Measurements from ENCODE around the gene DCAF7.

DCAF7 gene

DNA sequence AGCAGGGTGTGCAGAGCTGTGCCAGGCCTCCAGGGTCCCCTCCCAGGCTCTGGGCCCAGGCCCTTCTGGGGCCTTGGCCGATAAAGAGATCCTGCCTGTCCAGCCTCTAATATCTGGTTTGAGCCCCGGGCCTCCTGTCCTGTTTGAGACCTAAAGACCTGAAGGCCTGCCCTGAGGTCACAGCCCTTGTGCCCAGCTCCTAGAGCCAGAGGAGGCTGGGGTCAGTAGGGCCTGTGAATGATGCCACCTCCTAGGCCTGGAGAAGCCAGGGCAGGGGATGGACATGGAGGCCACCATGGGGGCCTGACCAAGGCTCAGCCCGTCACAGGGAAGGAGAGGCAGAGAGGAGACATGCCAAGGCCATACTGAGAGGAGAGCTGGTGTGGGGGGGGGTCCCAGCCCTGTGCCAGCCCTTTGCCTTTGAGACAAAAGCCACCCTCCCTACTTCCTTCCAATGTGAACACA lies 19.7 kb upstream of the DCAF7 start:
- ATAC-seq (replicated peaks; ENCODE audit: extremely low read depth, poor library complexity, severe bottlenecking) = no peak

GRCh38 chr17:63531022-63531965 lies 19.0 kb upstream of the DCAF7 start:
- Mint-ChIP-seq H3K27me3 (peaks cover 22% of the 10 kb centered on the region), H3K4me1 (peaks cover 6% of the 10 kb centered on the region), H3K36me3 (ENCODE audit: insufficient read depth) (no peaks in the 10 kb centered on the region), H3K27ac (ENCODE audit: low read depth) (no peak overlapping the region), H3K4me3 (no peak overlapping the region), H3K9me3 (no peaks in the 10 kb centered on the region)
- DNase-seq (ENCODE audit: low spot score in 2 of 2) (no peak), ATAC-seq (replicated peaks; ENCODE audit: extremely low read depth, poor library complexity, severe bottlenecking) (no peak)

More for the DNA sequence above, 19.7 kb upstream of the DCAF7 start:
- H3K4me3 Mint-ChIP-seq = no peak overlapping the region
- no peaks in the 10 kb centered on the region for H3K9me3 Mint-ChIP-seq
- no peak overlapping the region for H3K27ac Mint-ChIP-seq (ENCODE audit: low read depth)
- H3K36me3 Mint-ChIP-seq (ENCODE audit: insufficient read depth) = no peaks in the 10 kb centered on the region
- peaks cover 6% of the 10 kb centered on the region for H3K4me1 Mint-ChIP-seq
- H3K27me3 Mint-ChIP-seq = peaks cover 26% of the 10 kb centered on the region
- DNase-seq (ENCODE audit: low spot score in 2 of 2) = no peak

- H3K4me3 Mint-ChIP-seq = no peak overlapping the region
- DNase-seq (ENCODE audit: low spot score in 2 of 2) (no peak), ATAC-seq (replicated peaks; ENCODE audit: extremely low read depth, poor library complexity, severe bottlenecking) (no peak)
- H3K27ac Mint-ChIP-seq (ENCODE audit: low read depth) = no peak overlapping the region
- peaks cover 29% of the 10 kb centered on the region for H3K27me3 Mint-ChIP-seq
- H3K4me1 Mint-ChIP-seq = peaks cover 9% of the 10 kb centered on the region
- no peaks in the 10 kb centered on the region for H3K36me3 Mint-ChIP-seq (ENCODE audit: insufficient read depth)
- no peaks in the 10 kb centered on the region for H3K9me3 Mint-ChIP-seq
Measured at GRCh38 chr17:63533433-63534077, 16.7 kb upstream of the DCAF7 start.

DNA sequence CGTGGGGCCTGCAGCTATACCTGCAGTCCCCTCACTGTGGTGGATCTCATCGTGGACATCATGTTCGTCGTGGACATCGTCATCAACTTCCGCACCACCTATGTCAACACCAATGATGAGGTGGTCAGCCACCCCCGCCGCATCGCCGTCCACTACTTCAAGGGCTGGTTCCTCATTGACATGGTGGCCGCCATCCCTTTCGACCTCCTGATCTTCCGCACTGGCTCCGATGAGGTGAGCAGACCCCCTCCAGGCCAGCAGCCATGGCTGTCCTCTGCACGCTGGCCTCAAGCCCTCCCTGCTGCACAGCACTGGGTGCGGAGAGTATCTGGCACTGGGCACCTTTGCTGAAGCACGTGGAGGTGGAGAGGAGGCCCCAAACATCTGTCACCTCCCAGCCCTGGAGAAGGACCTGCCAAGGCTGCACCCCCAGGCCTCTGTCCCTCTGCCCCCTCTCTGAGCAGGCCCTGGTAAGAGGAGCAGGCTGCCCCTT lies 16.2 kb upstream of the DCAF7 start:
- no peaks in the 10 kb centered on the region for H3K36me3 Mint-ChIP-seq (ENCODE audit: insufficient read depth)
- ATAC-seq (replicated peaks; ENCODE audit: extremely low read depth, poor library complexity, severe bottlenecking) = no peak
- no peak overlapping the region for H3K27ac Mint-ChIP-seq (ENCODE audit: low read depth)
- H3K9me3 Mint-ChIP-seq = no peaks in the 10 kb centered on the region
- peaks cover 34% of the 10 kb centered on the region for H3K27me3 Mint-ChIP-seq
- no peak overlapping the region for H3K4me3 Mint-ChIP-seq
- no peak for DNase-seq (ENCODE audit: low spot score in 2 of 2)
- H3K4me1 Mint-ChIP-seq = peaks cover 12% of the 10 kb centered on the region

- DNase-seq (ENCODE audit: low spot score in 2 of 2) (no peak), ATAC-seq (replicated peaks; ENCODE audit: extremely low read depth, poor library complexity, severe bottlenecking) (no peak)
Measured at GRCh38 chr17:63534816-63535455, 15.3 kb upstream of the DCAF7 start.

DNA sequence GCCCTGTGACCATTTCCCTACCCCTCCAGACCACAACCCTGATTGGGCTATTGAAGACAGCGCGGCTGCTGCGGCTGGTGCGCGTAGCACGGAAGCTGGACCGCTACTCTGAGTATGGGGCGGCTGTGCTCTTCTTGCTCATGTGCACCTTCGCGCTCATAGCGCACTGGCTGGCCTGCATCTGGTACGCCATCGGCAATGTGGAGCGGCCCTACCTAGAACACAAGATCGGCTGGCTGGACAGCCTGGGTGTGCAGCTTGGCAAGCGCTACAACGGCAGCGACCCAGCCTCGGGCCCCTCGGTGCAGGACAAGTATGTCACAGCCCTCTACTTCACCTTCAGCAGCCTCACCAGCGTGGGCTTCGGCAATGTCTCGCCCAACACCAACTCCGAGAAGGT lies 14.6 kb upstream of the DCAF7 start:
- Mint-ChIP-seq H3K4me1 (peaks cover 15% of the 10 kb centered on the region), H3K4me3 (no peak overlapping the region), H3K27me3 (peaks cover 49% of the 10 kb centered on the region), H3K9me3 (no peaks in the 10 kb centered on the region), H3K36me3 (ENCODE audit: insufficient read depth) (no peaks in the 10 kb centered on the region), H3K27ac (ENCODE audit: low read depth) (no peak overlapping the region)
- DNase-seq (ENCODE audit: low spot score in 2 of 2) = no peak
- ATAC-seq (replicated peaks; ENCODE audit: extremely low read depth, poor library complexity, severe bottlenecking) = no peak

More at GRCh38 chr17:63534816-63535455, 15.3 kb upstream of the DCAF7 start:
- H3K36me3 Mint-ChIP-seq (ENCODE audit: insufficient read depth) = no peaks in the 10 kb centered on the region
- no peak overlapping the region for H3K4me3 Mint-ChIP-seq
- no peaks in the 10 kb centered on the region for H3K9me3 Mint-ChIP-seq
- H3K27me3 Mint-ChIP-seq = peaks cover 42% of the 10 kb centered on the region
- H3K4me1 Mint-ChIP-seq = peaks cover 15% of the 10 kb centered on the region
- no peak overlapping the region for H3K27ac Mint-ChIP-seq (ENCODE audit: low read depth)

- ATAC-seq (replicated peaks; ENCODE audit: extremely low read depth, poor library complexity, severe bottlenecking) (no peak), DNase-seq (ENCODE audit: low spot score in 2 of 2) (no peak)
- H3K4me1 Mint-ChIP-seq = peaks cover 15% of the 10 kb centered on the region
- no peaks in the 10 kb centered on the region for H3K9me3 Mint-ChIP-seq
- H3K27ac Mint-ChIP-seq (ENCODE audit: low read depth) = no peak overlapping the region
- H3K4me3 Mint-ChIP-seq = no peak overlapping the region
- peaks cover 58% of the 10 kb centered on the region for H3K27me3 Mint-ChIP-seq
- H3K36me3 Mint-ChIP-seq (ENCODE audit: insufficient read depth) = no peaks in the 10 kb centered on the region
Measured at GRCh38 chr17:63537001-63537400, 13.3 kb upstream of the DCAF7 start.

DNA sequence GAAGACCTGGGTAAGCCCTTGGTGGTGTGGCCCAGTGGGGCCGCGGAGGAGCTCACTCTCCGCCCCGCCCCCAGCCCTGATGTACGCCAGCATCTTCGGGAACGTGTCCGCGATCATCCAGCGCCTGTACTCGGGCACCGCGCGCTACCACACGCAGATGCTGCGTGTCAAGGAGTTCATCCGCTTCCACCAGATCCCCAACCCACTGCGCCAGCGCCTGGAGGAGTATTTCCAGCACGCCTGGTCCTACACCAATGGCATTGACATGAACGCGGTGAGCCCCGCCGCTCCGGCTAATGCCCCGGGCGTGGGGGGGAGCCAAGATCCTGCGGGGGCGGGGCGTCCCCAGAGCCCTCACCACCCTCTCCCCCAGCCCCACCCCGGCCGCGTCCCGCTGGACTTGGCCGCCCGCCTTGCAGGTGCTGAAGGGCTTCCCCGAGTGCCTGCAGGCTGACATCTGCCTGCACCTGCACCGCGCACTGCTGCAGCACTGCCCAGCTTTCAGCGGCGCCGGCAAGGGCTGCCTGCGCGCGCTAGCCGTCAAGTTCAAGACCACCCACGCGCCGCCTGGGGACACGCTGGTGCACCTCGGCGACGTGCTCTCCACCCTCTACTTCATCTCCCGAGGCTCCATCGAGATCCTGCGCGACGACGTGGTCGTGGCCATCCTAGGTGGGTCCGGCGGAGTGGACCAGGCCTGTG lies 12.1 kb upstream of the DCAF7 start:
- H3K27ac Mint-ChIP-seq (ENCODE audit: low read depth) = no peak overlapping the region

DNA sequence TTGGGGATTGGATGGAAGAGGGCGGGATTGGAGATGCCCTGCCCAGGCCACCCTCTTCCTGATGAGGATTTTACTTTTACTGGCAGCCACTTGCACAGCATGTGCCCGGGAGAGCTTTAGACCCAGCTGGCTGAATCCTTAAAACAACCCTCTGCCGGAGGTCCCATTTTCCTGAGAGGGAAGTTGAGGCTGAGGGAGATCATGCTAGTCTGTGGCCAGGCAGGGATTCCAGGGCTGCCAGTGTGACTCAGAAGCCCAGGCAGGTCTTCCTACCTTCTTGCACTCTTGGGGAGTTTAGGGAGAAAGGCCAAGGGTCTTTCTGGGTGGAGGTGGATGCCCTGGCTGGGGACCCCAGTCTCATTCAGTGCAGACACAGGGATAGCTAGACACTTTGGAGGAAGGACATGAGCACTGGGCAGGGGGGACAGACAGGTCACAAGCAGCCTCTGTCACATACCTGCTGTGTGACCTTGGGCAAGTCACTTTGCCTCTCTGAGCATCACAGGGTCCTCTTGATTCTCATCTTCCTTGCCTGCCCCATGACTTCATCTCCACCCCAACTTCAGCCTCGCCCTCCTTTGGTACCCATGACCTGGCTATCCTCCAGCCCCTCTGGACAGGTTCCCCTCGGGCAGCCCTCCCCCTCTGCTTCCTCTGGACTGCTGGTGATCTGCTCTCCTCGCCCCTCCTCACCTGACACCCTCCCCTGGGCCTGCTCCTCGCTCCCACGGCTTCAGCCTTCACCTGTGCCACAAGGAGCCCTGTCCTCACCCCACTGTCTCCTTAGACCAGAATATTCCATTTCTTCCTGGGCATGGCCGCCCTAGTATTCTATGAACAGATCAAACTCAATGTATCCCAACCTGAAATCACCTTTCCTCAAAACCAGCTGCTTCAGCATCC lies 11.3 kb upstream of the DCAF7 start:
- DNase-seq (ENCODE audit: low spot score in 2 of 2) (no peak), ATAC-seq (replicated peaks; ENCODE audit: extremely low read depth, poor library complexity, severe bottlenecking) (no peak)
- no peak overlapping the region for H3K4me3 Mint-ChIP-seq
- H3K36me3 Mint-ChIP-seq (ENCODE audit: insufficient read depth) = no peaks in the 10 kb centered on the region
- H3K4me1 Mint-ChIP-seq = peaks cover 15% of the 10 kb centered on the region
- no peaks in the 10 kb centered on the region for H3K9me3 Mint-ChIP-seq
- H3K27me3 Mint-ChIP-seq = peaks cover 58% of the 10 kb centered on the region
- no peak overlapping the region for H3K27ac Mint-ChIP-seq (ENCODE audit: low read depth)

More for the DNA sequence above, 12.1 kb upstream of the DCAF7 start:
- no peaks in the 10 kb centered on the region for H3K9me3 Mint-ChIP-seq
- no peaks in the 10 kb centered on the region for H3K36me3 Mint-ChIP-seq (ENCODE audit: insufficient read depth)
- H3K4me3 Mint-ChIP-seq = no peak overlapping the region
- ATAC-seq (replicated peaks; ENCODE audit: extremely low read depth, poor library complexity, severe bottlenecking) (no peak), DNase-seq (ENCODE audit: low spot score in 2 of 2) (no peak)
- peaks cover 15% of the 10 kb centered on the region for H3K4me1 Mint-ChIP-seq
- H3K27me3 Mint-ChIP-seq = peaks cover 58% of the 10 kb centered on the region

DNA sequence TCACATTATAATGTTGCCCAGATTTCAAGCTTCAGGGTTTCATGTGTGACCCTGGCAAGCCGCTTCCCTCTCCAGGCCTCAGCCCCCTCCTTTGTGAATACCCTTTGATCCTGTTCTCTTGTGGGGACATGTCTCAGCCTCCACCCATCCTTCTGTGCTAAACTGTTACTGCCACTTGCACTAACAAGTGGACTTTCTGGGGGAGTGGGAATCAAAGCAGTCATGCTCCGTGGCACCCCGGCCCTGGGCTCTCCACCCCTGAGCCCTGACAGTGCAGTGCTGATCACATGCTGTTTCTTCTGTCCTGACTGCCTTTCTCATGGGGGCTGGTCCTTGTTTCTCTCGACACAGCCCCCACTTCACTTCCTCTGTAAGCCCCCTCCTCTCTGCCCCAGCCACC lies 9.7 kb upstream of the DCAF7 start:
- Mint-ChIP-seq H3K27me3 (peaks cover 49% of the 10 kb centered on the region), H3K36me3 (ENCODE audit: insufficient read depth) (no peaks in the 10 kb centered on the region), H3K9me3 (no peaks in the 10 kb centered on the region), H3K4me3 (no peak overlapping the region), H3K27ac (ENCODE audit: low read depth) (no peak overlapping the region), H3K4me1 (peaks cover 10% of the 10 kb centered on the region)
- DNase-seq (ENCODE audit: low spot score in 2 of 2) = no peak
- ATAC-seq (replicated peaks; ENCODE audit: extremely low read depth, poor library complexity, severe bottlenecking) = no peak

- H3K9me3 Mint-ChIP-seq = no peaks in the 10 kb centered on the region
- H3K27ac Mint-ChIP-seq (ENCODE audit: low read depth) = no peak overlapping the region
- peaks cover 43% of the 10 kb centered on the region for H3K27me3 Mint-ChIP-seq
- H3K4me1 Mint-ChIP-seq = peaks cover 10% of the 10 kb centered on the region
- H3K4me3 Mint-ChIP-seq = no peak overlapping the region
- no peaks in the 10 kb centered on the region for H3K36me3 Mint-ChIP-seq (ENCODE audit: insufficient read depth)
- DNase-seq (ENCODE audit: low spot score in 2 of 2) = no peak
- no peak for ATAC-seq (replicated peaks; ENCODE audit: extremely low read depth, poor library complexity, severe bottlenecking)
Measured at GRCh38 chr17:63542218-63542545, 8.1 kb upstream of the DCAF7 start.

Measured in central memory CD8-positive, alpha-beta T cell (primary cell).